Measurements from ENCODE around the gene LSS.
A peak's percentile ranks its signal among the peaks of the same experiment; 100 is the strongest.
"Not testable (repeated sequence)": the region's sequence is repeated elsewhere in the genome, so short reads cannot be mapped to it uniquely, and the experiment has no call there.

LSS gene

GRCh38 chr21:46205166-46205565 lies 23.4 kb downstream of the LSS start:
- DNase-seq (ENCODE audit: low read depth, low spot score) = no peak

DNA sequence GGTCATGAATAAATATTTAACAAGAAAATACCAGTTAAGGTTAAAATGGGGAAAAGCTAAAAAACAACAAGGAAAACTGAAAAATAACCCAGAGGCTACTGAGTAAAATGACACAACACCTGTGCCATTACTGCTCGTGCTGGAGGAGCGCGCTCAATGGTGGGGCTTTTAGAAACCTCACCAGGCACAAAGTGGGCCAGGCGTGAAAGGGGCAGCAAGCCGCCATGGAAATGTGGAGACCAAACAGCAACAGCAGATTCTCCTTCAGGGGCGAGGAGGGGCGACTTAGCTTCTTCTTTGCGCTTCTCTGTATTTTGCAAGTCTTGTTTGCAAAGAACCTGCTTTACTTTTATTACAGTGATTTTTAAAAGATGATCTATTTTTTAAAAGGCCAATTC lies 25.4 kb downstream of the LSS start:
- no peak for DNase-seq (ENCODE audit: low read depth, low spot score)

DNA sequence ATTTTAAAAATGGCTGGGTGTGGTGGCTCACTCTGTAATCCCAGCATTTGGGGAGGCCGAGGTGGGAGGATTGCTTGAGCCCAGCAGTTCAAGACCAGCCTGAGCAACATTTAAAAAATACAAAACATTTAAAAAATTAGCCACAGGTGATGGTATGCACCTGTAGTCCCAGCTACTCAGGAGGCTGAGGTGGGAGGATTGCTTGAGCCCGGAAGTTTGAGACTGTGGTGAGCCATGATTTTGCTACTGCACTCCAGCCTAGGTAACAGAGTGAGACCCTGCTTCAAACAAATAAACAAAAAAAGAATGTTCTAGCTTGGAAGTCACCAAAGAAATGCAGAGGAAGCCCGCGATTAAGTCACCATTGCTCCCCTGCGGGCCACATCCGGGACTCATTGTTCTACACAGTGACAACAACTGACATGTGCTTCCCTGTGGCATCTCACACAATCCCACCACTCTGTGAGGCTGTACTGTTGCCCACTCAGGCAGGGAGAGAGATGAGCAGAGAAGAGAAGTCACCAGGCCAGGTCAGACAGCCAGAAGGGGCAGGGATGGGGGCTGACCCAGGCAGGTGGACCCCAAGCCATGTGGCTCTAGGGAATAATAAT lies 25.9 kb downstream of the LSS start:
- no peak for DNase-seq (ENCODE audit: low read depth, low spot score)

- DNase-seq (ENCODE audit: low read depth, low spot score) = not testable (repeated sequence)
Observed at GRCh38 chr21:46200877-46201803, 27.4 kb downstream of the LSS start.

DNA sequence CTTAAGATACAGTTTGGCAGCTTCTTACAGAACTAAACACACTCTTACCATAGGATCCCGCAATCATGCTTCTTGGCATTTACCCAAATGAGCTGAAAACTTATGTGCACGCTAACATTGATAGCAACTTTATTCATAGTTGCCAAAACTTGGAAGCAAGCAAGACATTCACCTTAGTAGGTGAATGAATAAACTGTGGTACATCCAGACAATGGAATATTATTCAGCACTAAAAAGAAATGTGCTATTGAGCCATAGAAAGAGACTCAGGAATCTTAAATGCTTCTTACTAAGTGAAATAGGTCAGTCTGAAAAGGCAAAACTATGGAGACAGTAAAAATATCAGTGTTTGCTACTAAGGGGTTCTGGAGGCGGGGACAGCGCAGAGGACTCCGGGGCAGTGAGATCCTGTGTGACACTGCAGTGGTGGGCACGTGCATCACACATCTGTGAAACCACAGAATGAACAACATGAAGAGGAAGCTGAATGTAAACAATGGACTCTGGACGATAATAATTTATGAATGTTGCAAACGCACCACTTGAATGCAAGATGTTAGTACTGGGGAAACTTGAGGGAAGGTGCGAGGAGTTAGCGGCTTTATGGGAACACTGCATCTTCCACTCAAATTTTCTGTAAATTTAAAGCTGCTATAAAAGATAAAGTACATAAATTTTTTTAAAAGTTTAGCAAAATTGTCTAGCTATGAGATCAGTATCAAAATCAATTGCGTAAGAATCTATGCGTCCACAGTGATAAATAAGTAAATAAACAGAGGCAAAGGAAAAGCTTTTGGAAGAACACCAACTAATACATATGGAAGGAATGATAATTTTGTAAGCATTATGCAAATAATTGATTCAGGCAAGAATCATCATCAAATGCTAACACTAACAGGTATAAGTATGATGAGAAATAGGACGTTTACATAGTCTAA lies 28.9 kb downstream of the LSS start:
- no peak for DNase-seq (ENCODE audit: low read depth, low spot score)

DNA sequence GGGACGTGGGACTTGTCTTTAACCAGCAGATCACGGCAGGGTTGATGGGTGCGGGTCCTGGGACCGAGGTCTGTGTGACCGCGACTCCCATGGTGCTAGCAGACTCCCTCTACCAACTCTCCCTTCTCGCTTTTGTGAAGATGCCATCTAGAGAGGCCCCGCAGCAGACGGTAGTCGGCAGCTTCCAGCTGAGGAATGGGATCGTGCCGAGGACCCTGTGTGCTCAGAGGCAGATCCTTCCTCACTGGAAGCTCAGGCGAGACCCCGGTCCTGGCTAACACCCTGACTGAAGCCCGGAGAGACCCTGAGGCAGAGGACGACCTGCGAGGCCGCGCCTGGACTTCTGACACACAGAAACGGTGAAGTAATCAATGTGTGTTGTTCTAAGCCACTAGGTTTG lies 31.8 kb downstream of the LSS start:
- DNase-seq (ENCODE audit: low read depth, low spot score) = no peak

DNA sequence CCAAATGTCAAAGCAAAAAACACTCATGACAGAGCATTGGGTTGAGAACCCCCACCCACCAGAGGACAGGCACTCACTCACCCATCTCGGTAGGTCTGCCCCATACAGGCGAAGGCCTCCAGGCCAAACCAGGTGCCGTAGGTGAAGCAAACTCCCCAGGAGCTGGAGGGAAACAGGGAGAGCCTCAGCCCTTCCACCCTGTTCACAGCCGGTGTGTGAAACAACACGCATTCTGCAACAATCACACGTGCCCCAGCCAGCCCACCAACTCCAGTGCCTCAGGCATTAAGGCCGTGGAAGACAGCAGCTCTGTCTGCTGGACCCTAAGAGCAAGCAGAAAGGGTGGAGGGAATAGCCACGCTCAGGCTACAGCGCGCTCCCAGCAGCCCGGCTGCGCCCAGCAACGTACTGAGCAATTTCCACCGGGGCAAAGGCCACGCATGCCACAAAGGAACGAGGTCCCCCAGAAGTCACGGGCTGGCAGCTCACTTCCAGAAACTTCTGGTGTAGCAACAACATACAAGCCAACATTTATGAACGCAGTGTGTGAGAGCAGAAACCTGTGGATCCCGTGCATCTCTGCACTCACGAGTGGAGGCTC lies 32.9 kb downstream of the LSS start:
- DNase-seq (ENCODE audit: low read depth, low spot score) = no peak

DNA sequence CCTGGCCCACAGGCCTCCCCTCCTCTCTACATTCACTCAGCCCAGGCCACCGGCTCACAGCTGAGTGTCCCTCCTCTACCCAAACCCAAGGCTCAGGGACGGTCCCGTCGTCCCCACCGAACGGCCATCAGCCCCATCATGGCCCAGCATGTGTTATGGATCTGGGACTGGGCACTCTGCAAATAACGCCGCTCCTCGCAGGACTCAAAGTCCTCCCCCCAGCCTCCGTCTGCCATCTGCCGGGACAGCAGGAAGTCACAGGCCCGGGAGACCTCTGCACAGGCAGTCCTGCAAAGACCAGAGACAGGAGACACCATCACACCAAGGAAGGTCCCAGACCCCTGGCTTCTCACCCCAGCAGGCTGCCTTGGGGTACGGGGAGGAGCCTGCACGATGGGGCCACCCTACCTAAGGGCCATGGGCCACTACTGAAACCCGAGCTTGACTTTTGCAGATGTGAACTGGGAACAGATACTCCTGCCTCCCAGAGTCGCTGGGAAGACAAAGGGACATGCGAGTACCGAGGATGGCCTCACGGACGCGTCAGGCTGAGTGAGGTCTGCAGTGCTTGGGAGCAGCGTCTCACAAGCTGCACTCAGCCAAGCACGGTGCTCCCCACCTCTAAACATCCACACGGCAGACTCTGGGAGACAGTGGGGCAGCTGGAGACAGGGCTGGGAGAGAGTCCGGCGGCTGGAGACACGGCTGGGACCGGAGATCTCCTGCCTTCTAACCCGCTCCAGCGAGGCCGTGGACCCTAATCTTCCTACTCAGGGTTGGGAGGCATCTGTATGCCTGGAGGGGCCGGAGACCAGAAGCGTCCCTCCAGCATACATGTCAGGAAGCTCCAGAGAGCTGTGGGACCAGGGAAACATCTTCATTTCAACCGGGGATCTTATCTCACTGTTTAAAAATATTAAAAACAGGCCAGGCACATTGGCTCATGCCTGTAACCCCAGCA lies 33.9 kb downstream of the LSS start:
- no peak for DNase-seq (ENCODE audit: low read depth, low spot score)

- DNase-seq (ENCODE audit: low read depth, low spot score) = no peak
Observed at GRCh38 chr21:46193829-46194373, 34.7 kb downstream of the LSS start.

GRCh38 chr21:46191686-46192575 lies 36.6 kb downstream of the LSS start:
- no peak for DNase-seq (ENCODE audit: low read depth, low spot score)

DNA sequence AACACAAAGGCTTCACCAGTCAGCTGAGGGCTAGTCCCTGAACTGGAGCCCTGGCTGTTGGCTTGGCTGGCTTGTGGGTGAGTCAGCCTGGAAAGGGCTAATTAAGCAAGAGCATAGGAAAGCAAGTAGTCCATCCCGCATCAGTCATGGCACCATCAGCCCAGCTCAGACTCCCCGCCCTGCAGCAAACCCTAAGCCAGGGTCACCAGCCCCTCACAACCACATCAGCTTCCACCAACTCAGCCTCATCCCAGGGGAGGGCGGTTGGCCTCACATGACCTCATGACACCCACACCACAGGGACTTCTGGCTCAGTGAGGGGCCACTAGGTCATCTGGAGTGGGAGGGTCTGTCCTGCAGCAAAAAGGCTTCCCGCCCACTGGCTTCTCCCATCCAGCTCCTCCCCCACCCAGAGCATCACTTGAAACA lies 37.3 kb downstream of the LSS start:
- DNase-seq (ENCODE audit: low read depth, low spot score) = peak; percentile 87

- DNase-seq (ENCODE audit: low read depth, low spot score) = no peak
Observed at GRCh38 chr21:46190491-46191131, 38.0 kb downstream of the LSS start.

DNA sequence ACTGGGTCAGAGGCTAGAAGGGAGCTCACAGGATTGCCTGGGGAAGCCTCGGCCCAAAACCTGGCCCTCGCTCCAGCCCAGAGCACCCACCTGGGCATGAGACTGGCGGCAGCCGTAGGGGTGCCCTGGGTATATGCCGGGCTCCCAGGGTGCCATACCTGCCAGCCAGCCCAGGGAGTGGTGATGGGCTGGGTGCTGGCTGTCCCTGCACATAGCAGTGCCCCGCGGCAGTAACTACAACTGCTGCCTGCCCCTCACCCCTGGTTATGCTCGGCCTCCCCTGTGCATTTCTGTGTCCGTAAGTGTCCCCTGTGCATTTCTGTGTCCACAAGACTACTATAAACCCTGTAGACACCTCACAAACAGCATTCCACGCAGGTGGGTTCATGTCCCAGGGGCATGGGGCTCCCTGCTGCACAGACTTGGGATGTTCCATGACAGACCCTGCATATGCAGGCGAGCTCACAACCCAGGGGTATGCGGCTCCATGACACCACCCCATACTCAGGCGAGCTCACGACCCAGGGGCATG lies 38.5 kb downstream of the LSS start:
- DNase-seq (ENCODE audit: low read depth, low spot score) = no peak

DNA sequence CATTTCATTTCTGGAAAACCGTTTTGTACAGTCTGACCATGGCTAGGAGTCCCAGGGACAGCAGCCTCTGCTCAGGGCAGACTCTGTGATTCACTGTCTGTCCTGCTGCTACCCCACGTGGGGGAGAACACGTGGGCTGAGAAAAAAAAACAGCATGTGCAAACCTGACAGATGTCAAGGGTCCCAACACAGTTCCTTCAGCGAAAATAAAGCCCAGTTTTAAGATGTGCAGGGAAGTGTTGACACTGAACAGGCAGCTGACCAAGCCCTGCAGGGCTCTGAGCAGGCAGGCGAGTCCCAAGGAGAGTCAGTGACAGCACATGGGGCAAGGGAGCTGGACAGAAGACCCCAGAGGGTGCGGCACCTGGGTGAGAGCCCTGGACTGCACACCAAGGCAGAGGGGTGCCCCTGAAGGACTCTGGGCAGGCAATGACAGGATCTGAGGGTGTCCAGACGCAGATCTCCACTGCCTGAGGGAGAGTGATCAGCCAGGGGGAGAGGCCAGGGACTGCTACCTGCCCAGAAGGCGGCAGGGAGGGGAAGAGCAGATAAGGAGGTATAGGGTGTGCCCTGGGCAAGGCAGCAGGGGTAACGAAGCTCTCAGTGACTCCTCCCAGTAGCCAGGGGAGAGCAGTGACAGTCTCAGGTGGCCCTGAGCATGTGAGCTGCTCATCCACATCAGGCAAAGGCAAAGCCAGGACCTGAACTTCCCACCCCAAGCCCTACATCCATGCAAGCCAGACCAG lies 39.2 kb downstream of the LSS start:
- peak; percentile 64 for DNase-seq (ENCODE audit: low read depth, low spot score)

GRCh38 chr21:46188226-46189212 lies 40.1 kb downstream of the LSS start:
- peak; percentile 70 for DNase-seq (ENCODE audit: low read depth, low spot score)

DNA sequence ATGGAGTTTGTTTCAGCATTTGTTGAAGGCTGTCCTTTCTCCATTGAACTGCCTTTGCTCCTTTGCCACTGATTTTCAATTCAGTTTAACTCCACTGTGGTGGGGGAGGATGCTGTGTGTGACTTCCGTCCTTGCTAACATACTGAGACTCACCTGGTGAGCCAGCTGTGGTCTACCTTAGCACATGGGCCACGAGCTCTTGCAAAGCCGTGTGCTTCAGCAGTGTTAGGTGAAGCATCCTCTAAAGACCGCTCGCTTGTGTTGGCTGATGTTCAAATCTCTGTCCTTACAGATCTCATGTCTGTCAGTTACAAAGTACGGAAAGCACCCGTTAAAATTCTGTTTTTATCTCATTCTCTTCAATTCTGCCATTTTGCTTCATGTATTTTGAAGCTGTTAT lies 40.8 kb downstream of the LSS start:
- no peak for DNase-seq (ENCODE audit: low read depth, low spot score)
